HuH-7.5 (cell line): Measurements from ENCODE around the gene HYAL2.
"Not testable (repeated sequence)": the region's sequence is repeated elsewhere in the genome, so short reads cannot be mapped to it uniquely, and the experiment has no call there.

ENCODE experiments used
- DNase-seq: peaks from one replicate; pipeline ENCODE4 v3.0.0; 2011; ENCODE audit warnings: low spot score

Gene HYAL2

GRCh38 chr3:50290161-50290641 is 32.3 kb downstream of the HYAL2 start:
- no peak for DNase-seq

GRCh38 chr3:50289130-50289529 is 33.4 kb downstream of the HYAL2 start:
- no peak for DNase-seq

GRCh38 chr3:50288387-50289007 is 34.0 kb downstream of the HYAL2 start:
- no peak for DNase-seq

- DNase-seq = no peak
These were observed 35.3 kb downstream of the HYAL2 start for GRCh38 chr3:50287262-50287661.

GRCh38 chr3:50286322-50287227 is 36.0 kb downstream of the HYAL2 start:
- DNase-seq = no peak

- not testable (repeated sequence) for DNase-seq
These were observed 38.4 kb downstream of the HYAL2 start for GRCh38 chr3:50284121-50284520.

GRCh38 chr3:50279255-50280016 is 43.1 kb downstream of the HYAL2 start:
- DNase-seq = no peak

- DNase-seq = no peak
These were observed 43.7 kb downstream of the HYAL2 start, which contains the start of gene LSMEM2 for GRCh38 chr3:50278880-50279224. LSMEM2 (plus strand) TSS chr3:50279087; CDS start chr3:50279114, 27 bp downstream.

- no peak for DNase-seq
These were observed 44.2 kb downstream of the HYAL2 start for GRCh38 chr3:50278123-50278879.

GRCh38 chr3:50276762-50277101 is 45.8 kb downstream of the HYAL2 start:
- DNase-seq = no peak

- DNase-seq = no peak
These were observed 46.4 kb downstream of the HYAL2 start for GRCh38 chr3:50275996-50276761.

- no peak for DNase-seq
These were observed 47.2 kb downstream of the HYAL2 start for GRCh38 chr3:50275141-50275995.

GRCh38 chr3:50274371-50275104 is 48.0 kb downstream of the HYAL2 start:
- peak; percentile 79 for DNase-seq

- DNase-seq = no peak
These were observed 48.9 kb downstream of the HYAL2 start for GRCh38 chr3:50273689-50274065.

- DNase-seq = peak; percentile 99
These were observed 49.4 kb downstream of the HYAL2 start for GRCh38 chr3:50272911-50273688.

GRCh38 chr3:50272538-50272910 is 50.0 kb downstream of the HYAL2 start:
- DNase-seq = not testable (repeated sequence)

- DNase-seq = peak; percentile 63
These were observed 51.1 kb downstream of the HYAL2 start for GRCh38 chr3:50271314-50271936.
